ENCODE measurements around the gene SH3TC1. TPM values are rescaled to one million over a fixed set of nuclear protein-coding genes. Genes with fewer than 3 reads are reported as not detected.

Gene SH3TC1
- total RNA-seq, 1 donor from 2014 or later, result 227 TPM

DNA sequence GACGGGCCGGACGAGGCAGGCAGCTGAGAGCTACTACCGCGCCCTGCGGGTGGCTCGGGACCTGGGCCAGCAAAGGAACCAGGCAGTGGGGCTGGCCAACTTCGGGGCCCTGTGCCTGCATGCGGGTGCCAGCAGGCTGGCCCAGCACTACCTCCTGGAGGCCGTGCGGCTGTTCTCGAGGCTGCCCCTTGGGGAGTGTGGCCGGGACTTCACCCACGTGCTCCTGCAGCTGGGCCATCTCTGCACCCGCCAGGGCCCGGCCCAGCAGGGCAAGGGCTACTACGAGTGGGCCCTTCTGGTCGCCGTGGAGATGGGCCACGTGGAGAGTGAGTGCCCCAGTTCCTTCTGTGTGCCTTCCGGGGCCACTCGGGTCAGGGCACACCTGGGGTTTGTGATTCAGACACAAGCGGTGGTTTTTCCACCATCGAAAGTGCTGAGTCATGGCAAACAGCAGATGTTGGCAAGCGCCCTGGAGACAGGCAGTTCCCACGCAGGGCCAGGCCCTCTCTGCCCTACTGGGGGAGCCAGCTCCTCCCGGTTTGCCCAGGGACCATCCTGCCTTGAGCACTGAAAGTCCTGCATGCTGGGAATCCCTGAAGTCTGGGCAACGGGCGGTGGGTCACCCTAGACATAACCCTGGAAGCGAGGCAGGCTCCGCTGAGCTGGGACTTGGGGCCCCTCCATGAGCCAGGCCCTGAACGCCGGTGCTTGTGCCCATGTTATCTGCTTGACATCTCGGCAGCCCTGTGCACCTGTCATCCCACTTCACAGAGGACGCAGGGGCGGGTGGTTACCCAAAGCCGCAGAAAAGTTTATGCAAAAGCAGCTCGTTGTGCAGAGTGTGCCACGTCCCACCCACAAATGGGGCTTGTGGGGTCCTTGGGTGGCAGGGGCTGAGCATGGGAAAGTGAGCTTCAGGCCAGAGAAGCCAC lies 29.5 kb downstream of the SH3TC1 start:
- peak; percentile 55 for DNase-seq (ENCODE audit: extremely low read depth, low read depth, low spot score)

DNA sequence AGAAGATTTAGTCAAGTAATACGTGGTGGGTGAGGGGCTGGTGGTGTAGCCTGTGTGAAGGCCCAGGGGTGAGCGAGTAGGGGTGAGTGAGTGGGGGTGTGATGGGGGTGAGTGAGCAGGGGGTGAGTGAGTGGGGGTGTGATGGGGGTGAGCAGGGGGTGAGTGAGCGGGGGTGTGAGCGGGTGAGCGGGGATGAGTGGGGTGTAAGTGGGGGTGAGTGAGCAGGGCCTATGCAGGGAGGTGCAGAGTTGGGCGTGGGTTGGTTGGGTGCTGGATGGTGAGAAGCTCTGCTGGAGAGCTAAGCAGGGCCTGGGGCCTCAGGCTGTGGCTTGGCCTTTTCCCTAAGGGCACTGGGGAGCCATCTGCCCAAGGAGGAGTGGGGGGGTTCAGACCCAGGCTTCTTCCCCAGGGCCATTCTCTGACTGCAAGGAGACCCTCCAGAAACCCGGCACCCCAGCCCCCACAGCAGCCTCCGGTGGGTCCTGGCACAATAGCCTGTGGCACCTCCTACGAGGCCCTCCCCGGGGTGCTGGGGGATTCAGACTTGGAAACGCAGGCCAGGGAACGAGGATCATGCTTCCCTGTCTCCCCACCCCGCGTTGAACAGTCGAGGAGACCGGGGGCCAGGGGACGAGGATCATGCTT lies 30.4 kb downstream of the SH3TC1 start:
- DNase-seq (ENCODE audit: extremely low read depth, low read depth, low spot score), result no peak

DNA sequence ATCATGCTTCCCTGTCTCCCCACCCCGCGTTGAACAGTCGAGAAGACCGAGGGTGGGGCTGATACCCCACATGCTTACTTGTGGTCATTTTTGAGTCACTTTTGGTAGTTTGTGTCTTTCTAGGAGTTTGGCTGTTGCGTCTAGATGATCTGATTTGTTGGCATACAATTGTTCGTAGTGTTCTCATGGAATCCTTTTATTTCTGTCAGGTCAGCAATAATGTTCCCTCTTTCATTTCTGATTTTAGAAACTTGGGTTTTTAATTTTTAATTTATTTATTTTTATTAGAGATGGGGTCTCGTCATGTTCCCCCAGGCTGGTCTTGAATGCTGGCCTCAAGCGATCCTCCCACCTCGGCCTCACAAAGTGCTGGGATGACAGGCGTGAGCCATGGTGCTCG lies 30.9 kb downstream of the SH3TC1 start:
- DNase-seq (ENCODE audit: extremely low read depth, low read depth, low spot score), result no peak

DNA sequence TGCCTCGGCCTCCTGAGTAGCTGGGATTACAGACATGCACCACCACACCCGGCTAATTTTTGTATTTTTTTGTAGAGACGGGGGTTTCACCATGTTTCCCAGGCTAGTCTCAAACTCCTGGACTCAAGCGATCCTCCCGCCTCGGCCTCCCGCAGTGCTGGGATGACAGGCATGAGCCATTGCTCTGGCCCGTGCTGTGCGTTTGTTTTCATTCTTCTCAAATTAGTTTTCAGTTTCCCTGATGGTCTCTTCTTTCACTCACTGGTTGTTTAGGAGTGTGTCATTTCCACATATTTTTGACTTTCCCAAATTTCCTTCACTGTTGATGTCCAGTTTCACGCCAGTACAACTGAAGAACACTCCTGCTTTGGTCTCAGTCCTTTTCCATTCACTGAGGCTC lies 31.8 kb downstream of the SH3TC1 start:
- no peak for DNase-seq (ENCODE audit: extremely low read depth, low read depth, low spot score)

DNA sequence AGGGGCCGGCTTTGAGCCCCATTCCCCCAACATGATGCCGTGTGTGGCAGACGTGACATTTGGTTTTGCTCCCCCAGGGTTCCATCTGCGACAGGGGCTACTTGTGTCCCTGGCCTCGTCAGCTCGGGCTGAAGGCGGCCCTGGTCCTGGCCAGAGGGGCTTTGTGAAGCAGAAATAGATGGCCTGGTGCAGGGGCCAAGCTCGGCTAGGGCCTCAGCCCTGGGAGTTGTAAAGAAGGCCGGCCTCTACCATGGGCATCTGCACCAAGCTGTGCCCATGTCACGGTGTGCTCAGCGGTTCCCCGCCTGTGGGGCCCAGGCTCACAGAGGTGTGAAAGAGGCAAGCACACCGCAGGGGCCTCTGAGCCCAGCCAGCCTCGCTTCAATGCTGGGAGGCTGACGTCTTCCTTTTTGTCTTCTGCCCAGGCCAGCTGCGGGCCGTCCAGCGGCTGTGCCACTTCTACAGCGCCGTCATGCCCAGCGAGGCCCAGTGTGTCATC lies 32.5 kb downstream of the SH3TC1 start:
- DNase-seq (ENCODE audit: extremely low read depth, low read depth, low spot score), result no peak

DNA sequence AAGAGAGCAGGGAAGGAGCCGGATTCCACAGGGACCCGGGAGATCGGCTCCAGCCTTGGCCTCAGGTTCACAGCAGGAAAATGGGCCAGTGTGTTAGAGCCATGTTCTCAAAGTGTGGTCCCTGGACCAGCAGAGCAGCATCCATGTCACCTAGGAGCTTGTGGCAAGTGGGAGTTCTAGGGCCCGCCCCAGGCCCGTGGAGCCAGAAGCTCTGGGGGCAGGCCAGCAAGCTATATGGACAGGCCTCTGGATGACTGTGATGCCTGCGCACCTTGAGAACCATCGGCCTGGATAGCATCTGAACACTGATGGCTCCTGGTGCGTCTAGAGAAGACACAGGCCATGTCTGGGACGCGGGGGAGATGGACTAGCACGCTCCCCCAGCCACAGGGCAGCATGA lies 33.7 kb downstream of the SH3TC1 start:
- no peak for DNase-seq (ENCODE audit: extremely low read depth, low read depth, low spot score)

DNA sequence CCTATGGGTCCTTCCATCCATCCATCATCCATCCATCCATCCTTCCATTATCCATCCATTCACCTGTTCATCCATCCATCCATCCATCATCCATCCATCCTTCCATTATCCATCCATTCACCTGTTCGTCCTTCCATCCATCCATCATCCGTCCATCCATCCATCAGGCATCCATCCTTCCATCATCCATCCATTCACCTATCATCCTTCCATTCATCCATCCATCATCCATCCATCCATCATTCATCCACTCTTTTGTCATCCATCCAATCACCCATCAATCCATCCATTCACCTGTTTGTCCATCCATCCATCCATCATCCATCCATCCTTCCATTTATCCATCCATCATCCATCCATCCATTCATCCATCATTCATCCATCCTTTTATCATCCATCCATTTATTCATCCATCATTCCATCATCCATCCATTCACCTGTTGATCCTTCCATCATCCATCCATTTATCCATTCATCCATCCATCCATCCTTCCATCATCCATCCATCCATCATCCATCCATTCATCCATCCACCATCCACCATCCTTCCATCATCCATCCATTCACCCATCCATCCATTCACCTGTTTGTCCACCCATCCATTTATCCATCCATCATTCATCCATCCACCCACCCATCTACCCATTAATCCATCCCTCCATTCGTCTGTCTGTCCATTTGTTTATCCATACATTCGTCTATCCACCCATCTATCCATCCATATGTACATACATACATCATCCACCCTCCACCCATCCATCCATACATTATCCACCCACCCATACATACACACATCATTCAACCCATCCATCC lies 34.8 kb downstream of the SH3TC1 start:
- no peak for DNase-seq (ENCODE audit: extremely low read depth, low read depth, low spot score)

DNA sequence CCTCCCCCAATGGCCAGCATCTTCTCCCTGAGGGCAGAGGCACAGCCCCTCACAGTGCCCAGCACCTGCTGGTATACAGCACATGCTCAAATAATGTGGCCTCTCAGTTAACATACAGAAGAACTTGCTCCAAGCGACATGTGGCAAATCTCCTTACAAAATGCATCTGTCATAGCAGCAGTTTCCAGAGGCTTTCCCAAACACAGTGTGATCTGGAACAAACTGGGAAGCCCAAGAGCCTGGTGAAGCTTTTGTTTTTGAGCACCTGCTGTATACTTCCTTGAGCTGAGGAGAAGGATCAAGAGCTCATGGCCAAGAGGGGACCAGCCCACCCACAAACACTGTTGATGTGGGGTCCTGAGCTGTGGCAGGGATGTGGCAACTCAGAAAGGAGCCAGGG lies 35.6 kb downstream of the SH3TC1 start:
- no peak for DNase-seq (ENCODE audit: extremely low read depth, low read depth, low spot score)

DNA sequence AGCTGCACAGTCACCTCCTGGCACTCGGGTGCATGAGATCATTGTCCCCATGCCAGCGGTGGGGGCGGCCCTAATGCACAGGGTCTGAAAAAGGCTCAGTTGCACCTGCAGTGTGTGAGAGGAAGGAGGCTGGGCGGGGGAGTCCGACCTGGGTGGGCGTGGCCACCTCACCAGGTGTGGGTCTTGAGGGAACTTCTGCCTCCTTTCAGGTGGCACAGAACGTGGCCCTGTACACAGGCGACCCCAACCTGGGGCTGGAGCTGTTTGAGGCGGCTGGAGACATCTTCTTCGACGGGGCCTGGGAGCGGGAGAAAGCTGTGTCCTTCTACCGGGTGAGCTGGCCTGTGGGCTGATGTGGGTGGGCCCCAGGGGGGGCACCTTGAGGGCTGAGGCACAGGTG lies 36.1 kb downstream of the SH3TC1 start:
- DNase-seq (ENCODE audit: extremely low read depth, low read depth, low spot score), result no peak

DNA sequence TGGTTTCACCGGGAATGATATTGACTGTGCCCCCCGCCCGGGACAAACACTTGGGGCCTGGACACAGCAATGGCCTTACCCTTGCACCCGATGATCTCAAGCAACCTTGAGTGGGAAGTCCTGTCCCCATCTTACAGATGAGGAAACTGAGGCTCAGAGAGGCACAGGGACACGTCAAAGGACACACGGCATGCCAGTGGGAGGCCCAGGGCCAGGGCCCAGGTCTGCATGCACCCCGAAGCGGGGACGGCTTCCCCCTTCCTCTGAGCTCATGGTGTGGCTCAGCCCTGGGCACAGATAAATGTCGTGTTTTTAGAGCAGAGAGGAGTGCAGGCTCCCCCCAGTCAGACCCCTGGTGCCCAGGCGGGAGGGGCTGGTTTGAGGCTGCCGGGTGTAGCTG lies 36.6 kb downstream of the SH3TC1 start:
- no peak for DNase-seq (ENCODE audit: extremely low read depth, low read depth, low spot score)

DNA sequence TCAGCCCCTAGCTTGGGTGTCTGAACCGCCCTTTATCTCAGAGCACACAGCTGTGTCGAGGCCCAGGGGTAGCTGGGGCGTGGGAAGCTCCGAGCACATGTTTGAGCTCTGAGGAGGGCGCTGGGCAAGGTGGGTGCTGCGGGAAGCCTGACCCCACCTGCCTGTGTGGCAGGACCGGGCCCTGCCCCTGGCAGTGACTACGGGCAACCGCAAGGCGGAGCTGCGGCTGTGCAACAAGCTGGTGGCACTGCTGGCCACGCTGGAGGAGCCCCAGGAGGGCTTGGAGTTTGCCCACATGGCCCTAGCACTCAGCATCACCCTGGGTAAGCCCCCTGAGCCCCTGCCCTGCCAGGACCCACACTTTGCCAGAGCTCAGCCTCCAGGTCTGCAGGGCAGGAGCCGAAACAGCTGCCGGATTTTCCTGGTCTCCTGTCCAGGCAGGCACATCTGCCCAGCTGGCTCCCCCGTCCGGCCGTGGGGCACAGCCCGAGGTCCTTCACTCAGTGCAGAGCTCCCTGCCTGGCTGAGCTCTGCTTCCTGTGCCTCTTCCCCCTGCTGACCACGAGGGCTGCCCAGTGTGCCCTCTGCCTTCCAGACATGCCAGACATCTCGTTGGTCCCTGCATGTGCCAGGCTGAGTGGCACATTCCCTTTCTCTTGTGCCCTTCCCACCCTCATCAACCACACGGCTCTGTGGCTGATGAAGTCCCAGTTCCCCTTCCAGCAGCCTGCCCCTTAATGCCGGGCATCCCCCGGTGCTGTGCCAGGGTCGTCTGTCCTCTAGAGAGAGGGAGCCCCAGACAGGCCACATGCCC lies 37.2 kb downstream of the SH3TC1 start:
- no peak for DNase-seq (ENCODE audit: extremely low read depth, low read depth, low spot score)

DNA sequence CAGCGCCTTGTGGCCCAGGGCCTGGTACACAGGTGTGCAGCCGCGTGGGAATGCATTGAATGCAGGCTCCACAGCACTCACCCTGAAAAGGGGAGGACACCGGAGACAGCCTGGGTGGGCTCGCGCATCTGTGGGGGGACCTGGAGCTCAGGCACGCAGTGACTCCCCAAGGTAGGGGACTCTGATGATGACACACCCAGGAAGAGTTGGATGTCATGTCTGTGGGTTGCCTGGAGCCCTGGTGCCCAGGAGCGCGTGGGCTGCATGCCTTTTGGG lies 37.8 kb downstream of the SH3TC1 start:
- DNase-seq (ENCODE audit: extremely low read depth, low read depth, low spot score), result no peak

DNA sequence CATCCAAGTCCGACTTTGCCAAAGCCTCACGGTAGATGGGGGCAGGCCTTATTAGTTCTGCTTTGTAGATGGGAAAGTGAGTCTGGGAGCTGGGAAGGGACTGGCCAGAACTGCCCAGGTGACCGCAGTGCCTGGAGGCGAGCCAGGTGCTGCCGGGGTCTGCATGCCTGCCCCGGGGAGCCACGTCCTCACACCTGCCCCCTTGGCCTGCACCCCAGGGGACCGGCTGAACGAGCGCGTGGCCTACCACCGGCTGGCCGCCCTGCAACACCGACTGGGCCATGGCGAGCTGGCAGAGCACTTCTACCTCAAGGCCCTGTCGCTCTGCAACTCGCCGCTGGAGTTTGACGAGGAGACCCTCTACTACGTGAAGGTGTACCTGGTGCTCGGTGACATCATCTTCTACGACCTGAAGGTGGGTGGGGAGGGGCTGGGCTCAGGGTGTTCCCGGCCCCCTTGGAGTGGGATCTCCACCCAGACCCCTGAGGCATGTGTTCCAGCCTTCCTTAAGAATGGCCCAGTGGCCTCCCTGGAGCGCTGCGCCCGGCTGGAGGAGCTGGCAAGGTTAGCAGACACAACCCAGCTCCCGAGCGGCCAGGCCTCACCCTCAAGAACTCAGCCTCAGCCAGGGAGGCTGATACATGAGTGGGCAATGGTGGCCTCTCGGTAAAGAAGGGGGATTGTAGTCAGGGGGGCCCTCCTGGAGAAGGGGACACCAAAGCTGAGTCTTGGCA lies 38.3 kb downstream of the SH3TC1 start:
- no peak for DNase-seq (ENCODE audit: extremely low read depth, low read depth, low spot score)

DNA sequence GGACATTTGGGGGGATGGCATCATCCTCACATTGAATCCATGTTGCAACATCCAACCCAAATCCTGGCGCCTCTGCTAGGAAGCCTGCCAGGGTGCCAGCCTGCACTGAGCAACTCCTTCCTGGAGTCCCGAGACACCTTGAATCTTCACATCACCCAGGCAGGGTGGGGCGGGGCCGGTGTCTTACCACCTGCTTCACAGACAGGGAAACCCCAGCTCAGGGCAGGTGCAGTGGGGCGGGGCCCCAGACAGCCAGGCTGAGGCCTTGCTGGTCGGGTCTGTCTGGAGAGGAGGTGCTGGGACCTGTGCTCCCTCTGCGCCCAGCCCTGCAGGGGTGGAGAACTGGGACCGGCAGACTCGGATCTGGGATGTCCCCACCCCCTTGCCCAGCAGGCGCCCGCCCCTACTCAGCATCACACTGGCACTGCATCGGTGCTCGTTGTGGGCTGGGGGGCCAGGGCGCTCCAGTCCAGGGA lies 39.0 kb downstream of the SH3TC1 start:
- DNase-seq (ENCODE audit: extremely low read depth, low read depth, low spot score), result no peak

DNA sequence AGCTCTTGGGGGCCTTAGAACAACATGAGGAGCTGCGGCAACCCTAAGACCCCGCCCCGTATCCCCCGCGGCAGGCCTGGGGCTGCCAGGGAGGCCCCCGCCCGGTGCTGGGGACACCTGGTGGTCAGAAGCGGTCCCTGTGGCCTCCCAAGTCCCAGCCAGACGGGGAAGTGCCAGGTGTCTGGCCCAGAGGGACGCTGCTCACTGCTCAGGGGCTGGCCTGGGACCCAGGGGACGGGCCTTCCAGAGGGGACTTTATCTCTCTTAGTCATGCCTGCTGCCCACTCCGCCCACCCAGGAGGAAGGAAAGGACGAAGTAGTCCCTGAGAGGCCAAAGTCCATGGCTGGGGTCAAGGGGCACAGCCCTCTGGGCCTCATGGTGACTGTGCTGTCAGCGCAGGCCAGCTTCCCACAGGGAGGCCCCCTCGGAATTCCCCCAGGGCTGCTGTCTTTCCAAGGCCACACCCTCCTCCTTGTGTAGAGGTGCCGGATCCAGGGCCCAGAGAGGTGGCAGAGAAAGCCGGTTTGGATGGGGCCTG lies 39.5 kb downstream of the SH3TC1 start:
- DNase-seq (ENCODE audit: extremely low read depth, low read depth, low spot score), result no peak

DNA sequence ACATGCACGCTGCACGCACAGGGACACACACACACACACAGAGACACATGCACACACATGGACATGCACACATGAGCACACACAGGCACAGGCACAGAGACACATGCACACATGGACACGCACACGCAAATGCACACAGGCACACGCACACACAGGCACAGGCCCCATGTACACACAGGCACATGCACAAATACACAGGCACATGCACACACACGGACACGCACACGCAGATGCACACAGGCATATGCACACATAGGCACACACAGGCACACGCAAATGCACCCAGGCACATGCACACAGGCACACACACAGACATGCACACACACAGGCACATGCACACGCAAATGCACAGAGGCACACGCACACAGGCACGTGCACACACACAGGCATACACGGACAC lies 40.1 kb downstream of the SH3TC1 start:
- DNase-seq (ENCODE audit: extremely low read depth, low read depth, low spot score), result no peak

DNA sequence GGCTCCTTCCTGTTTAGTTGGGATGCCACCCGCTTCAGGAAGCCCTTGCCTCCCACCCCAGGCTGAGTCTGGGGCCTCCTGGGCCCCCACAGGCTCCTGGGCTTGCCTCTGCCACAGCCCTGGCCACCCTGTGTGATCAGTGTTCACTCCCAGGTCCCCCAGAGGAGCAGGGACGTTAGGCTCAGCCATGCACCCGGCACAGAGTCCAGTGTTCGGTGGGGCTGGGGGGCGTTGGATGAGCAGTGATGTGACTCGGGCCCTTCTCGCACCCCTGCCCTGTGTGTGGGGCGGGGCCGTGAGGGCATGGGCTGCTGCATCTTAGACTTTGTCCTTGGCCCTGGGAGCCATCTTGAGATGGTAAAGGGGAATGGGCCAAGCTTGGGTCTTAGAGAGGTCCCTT lies 40.6 kb downstream of the SH3TC1 start:
- DNase-seq (ENCODE audit: extremely low read depth, low read depth, low spot score), result no peak

DNA sequence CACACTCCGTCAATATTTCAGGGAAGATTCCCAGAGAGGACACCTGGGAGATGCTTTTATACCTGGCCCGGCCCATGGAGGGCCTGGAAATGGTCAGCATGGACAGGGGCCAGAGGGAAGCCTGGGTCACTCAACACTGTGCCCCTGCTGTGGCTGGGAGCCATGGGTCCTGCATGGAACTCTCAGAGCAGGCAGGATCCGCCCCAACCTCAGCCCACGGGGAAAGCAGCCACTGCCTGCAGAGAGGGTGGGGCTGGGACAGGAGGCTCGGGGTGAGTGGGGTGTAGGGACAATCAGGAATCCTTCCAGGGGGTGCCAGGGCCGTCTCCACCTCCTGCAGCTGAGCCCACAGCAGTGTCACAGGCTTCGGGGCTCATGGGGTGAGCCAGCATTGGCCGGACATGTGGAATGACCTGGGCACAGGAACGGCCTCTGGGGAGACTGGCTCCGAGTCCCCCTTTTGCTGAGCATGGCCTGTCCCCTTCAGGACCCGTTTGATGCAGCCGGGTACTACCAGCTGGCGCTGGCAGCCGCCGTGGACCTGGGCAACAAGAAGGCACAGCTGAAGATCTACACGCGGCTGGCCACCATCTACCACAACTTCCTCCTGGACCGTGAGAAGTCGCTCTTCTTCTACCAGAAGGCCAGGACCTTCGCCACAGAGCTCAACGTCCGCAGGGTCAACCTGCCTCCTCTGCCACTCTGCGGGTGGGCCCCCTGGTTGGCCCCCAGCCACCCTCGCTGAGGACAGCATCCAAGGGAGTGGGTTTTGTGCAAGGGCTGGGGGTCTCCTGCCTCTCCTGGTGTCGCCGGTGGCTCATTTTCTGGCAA lies 41.3 kb downstream of the SH3TC1 start:
- no peak for DNase-seq (ENCODE audit: extremely low read depth, low read depth, low spot score)

Data from glomerular endothelial cell (primary cell).